Left ventricle myocardium superior (tissue), 1 donor: ENCODE results near the gene PANK3. TPM values are rescaled to one million over a fixed set of nuclear protein-coding genes. Genes with fewer than 3 reads are reported as not detected.

Experiments
- ATAC-seq: fragments of 200-7000 bp; cut with Tn5 transposase; one replicate; pipeline ENCODE4 v1.9.1; 2020; ENCODE audit warnings: mild to moderate bottlenecking, moderate library complexity
- DNase-seq: peaks from one replicate; pipeline ENCODE4 v3.0.0-alpha.2; 2020
- intact Hi-C: fragments of 100-400 bp; cut with micrococcal nuclease; formaldehyde crosslinking; loops from one replicate; pipeline ENCODE4 v1.11.0; 2022
- long read RNA-seq: library from polyadenylated mRNA; unstranded; transcript quantifications from one replicate; pipeline ENCODE4 v2.0.0, GENCODE V29; 2021
- total RNA-seq: library from RNA; stranded (reverse); fragmentation: NEBNext Ultra II Directional; extraction: Animal tissue kit (Norgen Biotek cat#: 25700); gene quantifications from one replicate; pipeline ENCODE4 v1.2.1, GENCODE V29; 2021
- donor health status: DM: no; HTN: yes; CAD: no; lungs with severe emphysema.

The PANK3 gene
- total RNA-seq = 24.4 TPM
- long read RNA-seq, full-length matches to known transcripts = 16 of 16 reads
- long read RNA-seq, partial matches to known transcripts = 0 of 16 reads
- long read RNA-seq, other reads (novel, unspliced or antisense) = 0 of 16 reads

- ATAC-seq (peak; percentile 90), DNase-seq (no peak)
- intact Hi-C loops = no loop called here
Measured at GRCh38 chr5:168578538-168579487, at the start of gene PANK3. TSS of gene PANK3 (minus strand) at chr5:168579368. CDS start at chr5:168579283, 85 bp downstream.

GRCh38 chr5:168624850-168625364 lies 45.7 kb upstream of the PANK3 start:
- intact Hi-C loops = no loop called here
- DNase-seq (no peak), ATAC-seq (no peak)

GRCh38 chr5:168620807-168621206 lies 41.6 kb upstream of the PANK3 start:
- DNase-seq (no peak), ATAC-seq (no peak)
- intact Hi-C loops = no loop called here

- DNase-seq (no peak), ATAC-seq (no peak)
- intact Hi-C loops = no loop called here
Measured at GRCh38 chr5:168614661-168615060, 35.5 kb upstream of the PANK3 start.

GRCh38 chr5:168613996-168614395 lies 34.8 kb upstream of the PANK3 start:
- intact Hi-C loops = no loop called here
- no peak for DNase-seq
- no peak for ATAC-seq

GRCh38 chr5:168613396-168613795 lies 34.2 kb upstream of the PANK3 start:
- no peak for DNase-seq
- intact Hi-C loops = no loop called here
- ATAC-seq = no peak

GRCh38 chr5:168612996-168613395 lies 33.8 kb upstream of the PANK3 start:
- ATAC-seq (peak; percentile 80), DNase-seq (no peak)
- intact Hi-C loops = no loop called here

- intact Hi-C loops = no loop called here
- DNase-seq = no peak
- no peak for ATAC-seq
Measured at GRCh38 chr5:168612123-168612522, 33.0 kb upstream of the PANK3 start.

GRCh38 chr5:168611165-168611564 lies 32.0 kb upstream of the PANK3 start:
- ATAC-seq (no peak), DNase-seq (no peak)
- intact Hi-C loops = no loop called here

- intact Hi-C loops = no loop called here
- ATAC-seq (no peak), DNase-seq (no peak)
Measured at GRCh38 chr5:168609806-168610482, 30.8 kb upstream of the PANK3 start.

- intact Hi-C loops = no loop called here
- no peak for ATAC-seq
- no peak for DNase-seq
Measured at GRCh38 chr5:168608821-168609220, 29.7 kb upstream of the PANK3 start.

GRCh38 chr5:168608386-168608785 lies 29.2 kb upstream of the PANK3 start:
- ATAC-seq (no peak), DNase-seq (no peak)
- intact Hi-C loops = no loop called here

GRCh38 chr5:168607946-168608345 lies 28.8 kb upstream of the PANK3 start:
- no peak for ATAC-seq
- intact Hi-C loops = no loop called here

GRCh38 chr5:168606562-168606961 lies 27.4 kb upstream of the PANK3 start:
- no peak for DNase-seq
- intact Hi-C loops = no loop called here
- ATAC-seq = no peak

More at GRCh38 chr5:168607946-168608345, 28.8 kb upstream of the PANK3 start:
- DNase-seq = no peak

GRCh38 chr5:168604436-168604835 lies 25.3 kb upstream of the PANK3 start:
- no peak for ATAC-seq
- no peak for DNase-seq
- intact Hi-C loops = no loop called here

GRCh38 chr5:168603746-168604145 lies 24.6 kb upstream of the PANK3 start:
- intact Hi-C loops = no loop called here
- DNase-seq (no peak), ATAC-seq (no peak)

GRCh38 chr5:168602517-168602916 lies 23.3 kb upstream of the PANK3 start:
- ATAC-seq (no peak), DNase-seq (no peak)
- intact Hi-C loops = no loop called here

GRCh38 chr5:168601972-168602371 lies 22.8 kb upstream of the PANK3 start:
- ATAC-seq (no peak), DNase-seq (no peak)
- intact Hi-C loops = no loop called here

- no peak for ATAC-seq
- DNase-seq = no peak
- intact Hi-C loops = no loop called here
Measured at GRCh38 chr5:168600409-168600808, 21.2 kb upstream of the PANK3 start.

GRCh38 chr5:168599826-168600225 lies 20.7 kb upstream of the PANK3 start:
- no peak for ATAC-seq
- intact Hi-C loops = no loop called here

More at GRCh38 chr5:168599826-168600225, 20.7 kb upstream of the PANK3 start:
- DNase-seq = no peak
